SK-N-SH (cell line): ENCODE measurements around the gene ARHGAP42. TPM values are rescaled to one million over a fixed set of nuclear protein-coding genes. Genes with fewer than 3 reads are reported as not detected.

Experiments used
- CTCF ChIA-PET: fragments of 300-600, 350-600 bp; formaldehyde crosslinking; extraction: SDS; loops from one replicate; lab custom pipeline; 2021; lab: Yijun Ruan, JAX
- POLR2A ChIA-PET: fragments of 350-600 bp; sonication (Branson Sonifier 250); formaldehyde crosslinking; extraction: SDS; loops from one replicate; lab custom pipeline; 2020; ENCODE audit warnings: antibody characterized with exemption, inconsistent platforms; lab: Yijun Ruan, JAX
- DNase-seq: peaks from one replicate; pipeline ENCODE4 v3.0.0; 2012
- H2AFZ ChIP-seq: fragments of 200-600 bp; sonication (generic); 2 replicates; pipeline ENCODE4 v1.8.1; 2016; ENCODE audit warnings: antibody characterized with exemption, mild to moderate bottlenecking, low read depth
- H3F3A ChIP-seq: fragments of 200-600 bp; sonication (generic); replicated peaks from 2 replicates; pipeline ENCODE3; 2016; ENCODE audit warnings: antibody characterized with exemption, mild to moderate bottlenecking; ENCODE audit not compliant: insufficient read depth
- H3K27ac ChIP-seq, 2 experiments: fragments of 200-500 bp in 1 of 2; fragments of 200-600 bp in 1 of 2; sonication (Bioruptor generic) in 1 of 2; sonication (generic), shearing (Covaris generic) in 1 of 2; 2 replicates each; pipeline versions ENCODE4 v1.5.1 to v1.6.1; 2014 to 2016; ENCODE audit warnings: low read depth in 2 of 2, inconsistent platforms in 1 of 2, low read length in 1 of 2, mild to moderate bottlenecking in 1 of 2, mixed read lengths in 1 of 2
- H3K27me3 ChIP-seq: fragments of 200-600 bp; sonication (generic), shearing (Covaris generic); 2 replicates; pipeline ENCODE4 v1.6.1; 2016; ENCODE audit warnings: mixed run types; ENCODE audit not compliant: insufficient read depth
- H3K36me3 ChIP-seq, 2 experiments: fragments of 200-500 bp in 1 of 2; fragments of 200-600 bp in 1 of 2; sonication (Bioruptor generic) in 1 of 2; sonication (generic) in 1 of 2; replicated peaks in 1 of 2; 2 replicates each; pipeline versions ENCODE3 to v1.5.1; 2014 to 2016; ENCODE audit warnings: low read length in 1 of 2, mild to moderate bottlenecking in 1 of 2; ENCODE audit not compliant: insufficient read depth in 2 of 2, control insufficient read depth in 1 of 2
- H3K4me1 ChIP-seq, 2 experiments: fragments of 200-500 bp in 1 of 2; fragments of 200-600 bp in 1 of 2; sonication (Bioruptor generic) in 1 of 2; sonication (generic), shearing (Covaris generic) in 1 of 2; 2 replicates each; pipeline versions ENCODE4 v1.5.1 to v1.6.1; 2014 to 2016; ENCODE audit warnings: low read depth in 1 of 2, low read length in 1 of 2, mixed run types in 1 of 2; ENCODE audit not compliant: insufficient read depth in 2 of 2, control insufficient read depth in 1 of 2
- H3K4me2 ChIP-seq: fragments of 200-600 bp; sonication (generic), shearing (Covaris generic); 2 replicates; pipeline ENCODE4 v1.6.1; 2017; ENCODE audit warnings: mixed run types
- H3K4me3 ChIP-seq, 2 experiments: fragments of 200-500 bp in 1 of 2; fragments of 200-600 bp in 1 of 2; sonication (Bioruptor generic) in 1 of 2; sonication (generic), shearing (Covaris generic) in 1 of 2; 2 replicates each; pipeline versions ENCODE4 v1.5.1 to v1.8.1; 2014 to 2016; ENCODE audit warnings: low read depth in 2 of 2, inconsistent platforms in 1 of 2, low read length in 1 of 2, mild to moderate bottlenecking in 1 of 2, mixed read lengths in 1 of 2, moderate library complexity in 1 of 2
- H3K79me2 ChIP-seq: fragments of 200-600 bp; sonication (generic); 2 replicates; pipeline ENCODE4 v1.8.1; 2017; ENCODE audit warnings: mild to moderate bottlenecking; ENCODE audit not compliant: insufficient read depth
- H3K9ac ChIP-seq: fragments of 200-600 bp; sonication (generic); 2 replicates; pipeline ENCODE4 v1.6.1; 2017; ENCODE audit warnings: mixed run types
- H3K9me2 ChIP-seq: fragments of 200-600 bp; sonication (generic); 2 replicates; pipeline ENCODE4 v1.6.1; 2017; ENCODE audit warnings: mixed run types
- H3K9me3 ChIP-seq: fragments of 200-600 bp; sonication (generic); 2 replicates; pipeline ENCODE4 v1.6.1; 2017; ENCODE audit warnings: mixed run types, mild to moderate bottlenecking, moderate library complexity
- H4K20me1 ChIP-seq: fragments of 200-600 bp; sonication (generic); 2 replicates; pipeline ENCODE4 v1.6.1; 2017; ENCODE audit warnings: mild to moderate bottlenecking, mixed run types; ENCODE audit not compliant: insufficient read depth
- CTCF ChIP-seq: fragments of 200-600 bp; sonication (generic); IDR thresholded peaks from 2 replicates; pipeline ENCODE4 v1.6.1; 2017; ENCODE audit warnings: antibody characterized with exemption, mild to moderate bottlenecking, moderate library complexity
- ELF1 ChIP-seq: IDR thresholded peaks from 2 replicates; pipeline ENCODE4 v1.4.0; 2012
- EP300 ChIP-seq, 2 experiments: IDR thresholded peaks; 2 replicates each; pipeline versions ENCODE4 v1.4.0 to v1.6.1; 2012; ENCODE audit warnings: borderline replicate concordance in 1 of 2, low read depth in 1 of 2, low read length in 1 of 2
- EZH2phosphoT487 ChIP-seq: fragments of 200-600 bp; sonication (generic); IDR thresholded peaks from 2 replicates; pipeline ENCODE4 v1.6.1; 2017; ENCODE audit warnings: low read depth, mixed run types, mild to moderate bottlenecking, antibody characterized with exemption, moderate library complexity, borderline replicate concordance
- GABPA ChIP-seq: IDR thresholded peaks from 2 replicates; pipeline ENCODE4 v1.4.0; 2012; ENCODE audit warnings: low read depth, mild to moderate bottlenecking
- JUND ChIP-seq: IDR thresholded peaks from 2 replicates; pipeline ENCODE4 v1.4.0; 2012
- MAX ChIP-seq: IDR thresholded peaks from 2 replicates; pipeline ENCODE4 v1.4.0; 2012; ENCODE audit warnings: low read depth
- MEF2A ChIP-seq: IDR thresholded peaks from 2 replicates; pipeline ENCODE4 v1.4.0; 2012; ENCODE audit warnings: low read depth, borderline replicate concordance
- MXI1 ChIP-seq: IDR thresholded peaks from 2 replicates; pipeline ENCODE4 v1.6.1; 2012; ENCODE audit warnings: mild to moderate bottlenecking, low read depth, low read length, improper control_type of control experiment
- NRF1 ChIP-seq: IDR thresholded peaks from 2 replicates; pipeline ENCODE4 v1.6.1; 2012; ENCODE audit warnings: low read depth, mild to moderate bottlenecking, low read length
- PBX3 ChIP-seq: IDR thresholded peaks from 2 replicates; pipeline ENCODE4; 2012
- POLR2AphosphoS5 ChIP-seq: IDR thresholded peaks from 2 replicates; pipeline ENCODE4 v1.6.1; 2012; ENCODE audit warnings: low read depth, low read length
- RFX5 ChIP-seq: IDR thresholded peaks from 2 replicates; pipeline ENCODE4 v1.6.1; 2012; ENCODE audit warnings: mild to moderate bottlenecking, improper control_type of control experiment, low read length
- RXRA ChIP-seq: IDR thresholded peaks from 2 replicates; pipeline ENCODE4 v1.4.0; 2012; ENCODE audit warnings: low read depth, mild to moderate bottlenecking, borderline replicate concordance
- SMC3 ChIP-seq: IDR thresholded peaks from 2 replicates; pipeline ENCODE4 v1.6.1; 2012; ENCODE audit warnings: low read depth, low read length, improper control_type of control experiment
- TCF12 ChIP-seq: IDR thresholded peaks from 2 replicates; pipeline ENCODE4 v1.4.0; 2012
- TEAD4 ChIP-seq: IDR thresholded peaks from 2 replicates; pipeline ENCODE4 v1.4.0; 2012; ENCODE audit warnings: mild to moderate bottlenecking, borderline replicate concordance; ENCODE audit not compliant: insufficient read depth
- USF1 ChIP-seq: IDR thresholded peaks from 2 replicates; pipeline ENCODE4 v1.4.0; 2012; ENCODE audit warnings: low read depth, borderline replicate concordance
- USF2 ChIP-seq: fragments of 150-350 bp; IDR thresholded peaks from 2 replicates; pipeline ENCODE4 v1.6.1; 2017; ENCODE audit warnings: antibody characterized with exemption, low read length, low read depth, borderline replicate concordance
- YY1 ChIP-seq: IDR thresholded peaks from 2 replicates; pipeline ENCODE4 v1.4.0; 2012; ENCODE audit warnings: low read depth, mild to moderate bottlenecking
- WGBS: methylation state at CpG from one replicate; pipeline ENCODE4 v1.1.6; 2017; ENCODE audit warnings: low lambda C conversion rate; 5-methylcytosine and 5-hydroxymethylcytosine counted together
- polyA plus RNA-seq, 3 experiments: library from polyadenylated mRNA; depleted of rRNA; stranded (reverse); fragments of >200 nt; gene quantifications; 2 replicates each; pipeline ENCODE4 v1.2.3, GENCODE V29; 2012

ARHGAP42 gene
- polyA plus RNA-seq, 1 of the 3 experiments (the other 2 are of a cell fraction), result 0.02 TPM

GRCh38 chr11:100965346-100965745, 278.3 kb downstream of the ARHGAP42 start:
- Histone ChIP-seq H3K4me3 (no peak overlapping the region), H3K9ac (no peak overlapping the region), H4K20me1 (no peaks in the 10 kb centered on the region), H3K9me2 (no peaks in the 10 kb centered on the region), H3F3A (no peaks in the 10 kb centered on the region), H2AFZ (no peak overlapping the region), H3K36me3 (no peaks in the 10 kb centered on the region), H3K9me3 (no peaks in the 10 kb centered on the region), H3K27me3 (no peaks in the 10 kb centered on the region), H3K27ac (no peak overlapping the region), H3K4me1 (no peaks in the 10 kb centered on the region), H3K79me2 (no peaks in the 10 kb centered on the region), H3K4me2 (no peak overlapping the region)
- ChIA-PET POLR2A (no interaction called here), CTCF (no interaction called here)
- 48% methylated on average over 1 of the region's 1 CpG for WGBS
- TF ChIP-seq PBX3 (no peak), MAX (no peak), MXI1 (no peak), USF2 (no peak), ELF1 (no peak), TEAD4 (no peak), GABPA (no peak), JUND (no peak), CTCF (no peak), YY1 (no peak), EP300 (IDR thresholded peaks at IDR 0.05; ENCODE audit: borderline replicate concordance in 1 of 2, low read depth in 1 of 2, low read length in 1 of 2) (no peak), POLR2AphosphoS5 (no peak), RXRA (no peak), EZH2phosphoT487 (no peak), MEF2A (no peak), USF1 (no peak), SMC3 (no peak), NRF1 (no peak), TCF12 (no peak), RFX5 (no peak)
- DNase-seq, result no peak
